Breast epithelium (tissue), 3 donors: ENCODE data around the gene ADGRV1.

Source experiments
- POLR2A ChIP-seq: fragments of 450-650 bp; IDR thresholded peaks from one replicate; pipeline ENCODE4 v1.6.1; 2016; ENCODE audit warnings: antibody characterized with exemption, mild to moderate bottlenecking, moderate library complexity
- TF ChIP-seq, protein P1 (sequence below), 3 donors: fragments of 450-650 bp; IDR thresholded peaks; one replicate each; pipeline ENCODE4 v1.5.1; 2016 to 2017; ENCODE audit warnings: antibody characterized with exemption in 3 of 3, mild to moderate bottlenecking in 3 of 3, moderate library complexity in 3 of 3

DNA sequence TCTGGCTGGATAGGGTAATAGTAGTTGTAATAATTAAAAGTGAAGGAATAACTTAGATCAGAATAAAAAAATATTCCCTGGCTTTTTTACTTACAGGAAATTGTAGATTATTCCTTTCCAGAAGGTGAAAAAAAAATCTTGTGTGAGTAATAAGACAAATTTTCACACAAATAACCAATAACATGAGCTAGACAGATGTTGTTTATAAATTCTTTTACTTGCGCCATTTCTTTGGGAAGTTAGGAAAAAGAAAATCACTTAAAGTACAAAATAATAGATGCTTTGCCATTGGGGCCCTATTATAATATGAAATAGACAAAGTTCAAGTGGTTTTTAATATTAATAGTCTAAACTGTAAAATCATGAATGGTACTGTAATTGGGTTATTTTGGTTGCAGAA lies 620.4 kb downstream of the ADGRV1 start:
- TF ChIP-seq, protein P1, sequence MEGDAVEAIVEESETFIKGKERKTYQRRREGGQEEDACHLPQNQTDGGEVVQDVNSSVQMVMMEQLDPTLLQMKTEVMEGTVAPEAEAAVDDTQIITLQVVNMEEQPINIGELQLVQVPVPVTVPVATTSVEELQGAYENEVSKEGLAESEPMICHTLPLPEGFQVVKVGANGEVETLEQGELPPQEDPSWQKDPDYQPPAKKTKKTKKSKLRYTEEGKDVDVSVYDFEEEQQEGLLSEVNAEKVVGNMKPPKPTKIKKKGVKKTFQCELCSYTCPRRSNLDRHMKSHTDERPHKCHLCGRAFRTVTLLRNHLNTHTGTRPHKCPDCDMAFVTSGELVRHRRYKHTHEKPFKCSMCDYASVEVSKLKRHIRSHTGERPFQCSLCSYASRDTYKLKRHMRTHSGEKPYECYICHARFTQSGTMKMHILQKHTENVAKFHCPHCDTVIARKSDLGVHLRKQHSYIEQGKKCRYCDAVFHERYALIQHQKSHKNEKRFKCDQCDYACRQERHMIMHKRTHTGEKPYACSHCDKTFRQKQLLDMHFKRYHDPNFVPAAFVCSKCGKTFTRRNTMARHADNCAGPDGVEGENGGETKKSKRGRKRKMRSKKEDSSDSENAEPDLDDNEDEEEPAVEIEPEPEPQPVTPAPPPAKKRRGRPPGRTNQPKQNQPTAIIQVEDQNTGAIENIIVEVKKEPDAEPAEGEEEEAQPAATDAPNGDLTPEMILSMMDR (IDR thresholded peaks at IDR 0.05): no peak
- no peak for TF ChIP-seq POLR2A
